Measurements from ENCODE around the gene TCAP.

The TCAP gene

GRCh38 chr17:39675390-39676082 lies 10.4 kb downstream of the TCAP start:
- no peak for TF ChIP-seq CTCF (IDR thresholded peaks at IDR 0.05; ENCODE audit: control insufficient read depth, insufficient read depth, low read depth, low read length, missing control alignments)
- DNase-seq (ENCODE audit: low read depth): no peak
- H3K4me3 ChIP-seq (ENCODE audit: control insufficient read depth, low read depth, low read length): no peak overlapping the region

GRCh38 chr17:39676198-39676819 lies 11.2 kb downstream of the TCAP start:
- DNase-seq (ENCODE audit: low read depth): no peak
- no peak for TF ChIP-seq CTCF (IDR thresholded peaks at IDR 0.05; ENCODE audit: control insufficient read depth, insufficient read depth, low read depth, low read length, missing control alignments)
- no peak overlapping the region for H3K4me3 ChIP-seq (ENCODE audit: control insufficient read depth, low read depth, low read length)

- TF ChIP-seq CTCF (IDR thresholded peaks at IDR 0.05; ENCODE audit: control insufficient read depth, insufficient read depth, low read depth, low read length, missing control alignments): no peak
- no peak for DNase-seq (ENCODE audit: low read depth)
- no peak overlapping the region for H3K4me3 ChIP-seq (ENCODE audit: control insufficient read depth, low read depth, low read length)
These were observed 11.9 kb downstream of the TCAP start for GRCh38 chr17:39677072-39677471.

- no peak for DNase-seq (ENCODE audit: low read depth)
- H3K4me3 ChIP-seq (ENCODE audit: control insufficient read depth, low read depth, low read length): no peak overlapping the region
- TF ChIP-seq CTCF (IDR thresholded peaks at IDR 0.05; ENCODE audit: control insufficient read depth, insufficient read depth, low read depth, low read length, missing control alignments): no peak
These were observed 12.6 kb downstream of the TCAP start for GRCh38 chr17:39677542-39678339.

- no peak for TF ChIP-seq CTCF (IDR thresholded peaks at IDR 0.05; ENCODE audit: control insufficient read depth, insufficient read depth, low read depth, low read length, missing control alignments)
- no peak for DNase-seq (ENCODE audit: low read depth)
- no peak overlapping the region for H3K4me3 ChIP-seq (ENCODE audit: control insufficient read depth, low read depth, low read length)
These were observed 13.4 kb downstream of the TCAP start for GRCh38 chr17:39678340-39679116.

GRCh38 chr17:39679521-39680192 lies 14.5 kb downstream of the TCAP start:
- H3K4me3 ChIP-seq (ENCODE audit: control insufficient read depth, low read depth, low read length): no peak overlapping the region
- TF ChIP-seq CTCF (IDR thresholded peaks at IDR 0.05; ENCODE audit: control insufficient read depth, insufficient read depth, low read depth, low read length, missing control alignments): no peak
- DNase-seq (ENCODE audit: low read depth): no peak
